ENCODE results near the gene RAPSN. TPM values are rescaled to one million over a fixed set of nuclear protein-coding genes. Genes with fewer than 3 reads are reported as not detected.

The RAPSN gene
- total and polyA plus RNA-seq, 2 of the 8 experiments (the other 6 are each of a cell fraction or from before 2014, with no cell fraction given) = 0.06 to 0.34 TPM

- TF ChIP-seq RNF2 (IDR thresholded peaks at IDR 0.05; ENCODE audit: borderline replicate concordance, low read depth, low read length, missing control alignments, poor library complexity, severe bottlenecking) = no peak
- no peak for TF ChIP-seq PHF8 (conservative IDR thresholded peaks at IDR 0.05; ENCODE audit: low read depth, low read length)
- no peak for TF ChIP-seq SIRT6 (IDR thresholded peaks at IDR 0.05; ENCODE audit: low read length)
- TF ChIP-seq CBX8 (IDR thresholded peaks at IDR 0.05; ENCODE audit: borderline replicate concordance, low read depth, low read length) = no peak
- TF ChIP-seq MAFK (IDR thresholded peaks at IDR 0.05; ENCODE audit: low read depth, low read length) = no peak
Observed at GRCh38 chr11:47435687-47436086, 13.2 kb downstream of the RAPSN start (continued).
